Adrenal gland (tissue), 5 donors: ENCODE results near the gene OLFM1.

Experiments
- CTCF ChIP-seq, 6 experiments: fragments of 450-650 bp in 4 of 6; fragments of 200-600 bp in 2 of 6; sonication (generic) in 1 of 6; IDR thresholded peaks; 1 replicate in 5 of 6; 2 replicates in 1 of 6; pipeline versions ENCODE4 v1.5.1 to v1.8.0; 2016 to 2021; ENCODE audit warnings: antibody characterized with exemption in 6 of 6, mild to moderate bottlenecking in 2 of 6, moderate library complexity in 1 of 6
- POLR2A ChIP-seq, 2 donors: fragments of 450-650 bp; IDR thresholded peaks; one replicate each; pipeline ENCODE4 v1.6.1; 2017; ENCODE audit warnings: antibody characterized with exemption in 2 of 2, mild to moderate bottlenecking in 2 of 2, moderate library complexity in 1 of 2
- donor health status: DM: no; HTN: no; CAD: no.

- TF ChIP-seq CTCF (IDR thresholded peaks at IDR 0.05) (no peak), POLR2A (IDR thresholded peaks at IDR 0.05) (no peak)
Observed at GRCh38 chr9:135165756-135166519, 78.5 kb downstream of the OLFM1 start.
